Astrocyte (in vitro differentiated cells and primary cell): ENCODE data around the gene SNCAIP. TPM values are rescaled to one million over a fixed set of nuclear protein-coding genes. Genes with fewer than 3 reads are reported as not detected.

Experiments used
- DNase-seq: peaks from one replicate; pipeline ENCODE4 v3.0.0-alpha.2; 2010; ENCODE audit warnings: low read depth
- FAIRE-seq: peaks from 2 replicates; lab custom pipeline; 2011; peaks lifted over from hg19 to GRCh38; lab: Jason Lieb, UNC
- H2AFZ ChIP-seq: 2 replicates; pipeline ENCODE4 v1.6.0; 2012; ENCODE audit warnings: low read depth, low read length, inconsistent platforms
- H3K27ac ChIP-seq: 2 replicates; pipeline ENCODE4 v1.5.1; 2011; ENCODE audit warnings: low read depth, low read length, inconsistent platforms
- H3K27me3 ChIP-seq: 2 replicates; pipeline ENCODE4 v1.6.0; 2011; ENCODE audit warnings: low read length, inconsistent platforms; ENCODE audit not compliant: insufficient read depth
- H3K36me3 ChIP-seq: 2 replicates; pipeline ENCODE4 v1.5.1; 2011; ENCODE audit warnings: low read length, inconsistent platforms; ENCODE audit not compliant: insufficient read depth
- H3K4me1 ChIP-seq: 2 replicates; pipeline ENCODE4 v1.5.1; 2011; ENCODE audit warnings: low read length, inconsistent platforms; ENCODE audit not compliant: insufficient read depth
- H3K4me2 ChIP-seq: 2 replicates; pipeline ENCODE4 v1.6.0; 2012; ENCODE audit warnings: low read length, inconsistent platforms
- H3K4me3 ChIP-seq: 2 replicates; pipeline ENCODE4 v1.5.1; 2011; ENCODE audit warnings: low read depth, mild to moderate bottlenecking, low read length, inconsistent platforms; ENCODE audit not compliant: insufficient read depth
- H3K79me2 ChIP-seq: 2 replicates; pipeline ENCODE4 v1.6.0; 2012; ENCODE audit warnings: mild to moderate bottlenecking, low read length, inconsistent platforms; ENCODE audit not compliant: insufficient read depth
- H3K9ac ChIP-seq: 2 replicates; pipeline ENCODE4 v1.6.0; 2012; ENCODE audit warnings: mild to moderate bottlenecking, low read length, inconsistent platforms
- H3K9me3 ChIP-seq: 2 replicates; pipeline ENCODE4 v1.5.1; 2012; ENCODE audit warnings: low read depth, mild to moderate bottlenecking, low read length, inconsistent platforms; ENCODE audit not compliant: insufficient read depth
- H4K20me1 ChIP-seq: 2 replicates; pipeline ENCODE4 v1.6.0; 2012; ENCODE audit warnings: low read length, inconsistent platforms; ENCODE audit not compliant: insufficient read depth
- H3K27ac Mint-ChIP-seq: one replicate; pipeline ENCODE4 v1.8.0; 2021; ENCODE audit warnings: mild to moderate bottlenecking, mixed read lengths; ENCODE audit not compliant: unreplicated experiment
- H3K27me3 Mint-ChIP-seq: one replicate; pipeline ENCODE4 v1.8.0; 2021; ENCODE audit warnings: low read depth, mixed read lengths; ENCODE audit not compliant: unreplicated experiment
- H3K36me3 Mint-ChIP-seq: one replicate; pipeline ENCODE4 v1.8.0; 2021; ENCODE audit warnings: low read depth, mixed read lengths; ENCODE audit not compliant: unreplicated experiment
- H3K4me1 Mint-ChIP-seq: one replicate; pipeline ENCODE4 v1.8.0; 2021; ENCODE audit warnings: low read depth, mixed read lengths; ENCODE audit not compliant: unreplicated experiment
- H3K4me3 Mint-ChIP-seq: one replicate; pipeline ENCODE4 v1.8.0; 2021; ENCODE audit warnings: mild to moderate bottlenecking, moderate library complexity, mixed read lengths; ENCODE audit not compliant: unreplicated experiment
- H3K9me3 Mint-ChIP-seq: one replicate; pipeline ENCODE4 v1.8.0; 2021; ENCODE audit warnings: mild to moderate bottlenecking, mixed read lengths; ENCODE audit not compliant: unreplicated experiment
- CTCF ChIP-seq: IDR thresholded peaks from 2 replicates; pipeline ENCODE4 v1.5.1; 2011; ENCODE audit warnings: low read depth, mild to moderate bottlenecking, inconsistent platforms, low read length, moderate library complexity; ENCODE audit not compliant: insufficient read depth
- EZH2 ChIP-seq: IDR thresholded peaks from 2 replicates; pipeline ENCODE4 v1.6.1; 2012; ENCODE audit warnings: mild to moderate bottlenecking, low read length, inconsistent platforms; ENCODE audit not compliant: insufficient read depth
- total RNA-seq: library from RNA; stranded (reverse); gene quantifications from 2 replicates; pipeline ENCODE4 v1.2.1, GENCODE V29; 2021

The SNCAIP gene
- total RNA-seq, 1 donor from 2014 or later = 1.7 TPM

GRCh38 chr5:122385808-122386207 lies 73.8 kb downstream of the SNCAIP start:
- Histone ChIP-seq H3K9me3 (no peaks in the 10 kb centered on the region), H4K20me1 (no peaks in the 10 kb centered on the region), H3K4me2 (no peak overlapping the region), H3K36me3 (no peaks in the 10 kb centered on the region), H3K4me3 (no peak overlapping the region), H3K27ac (no peak overlapping the region), H2AFZ (no peak overlapping the region), H3K4me1 (no peaks in the 10 kb centered on the region), H3K9ac (no peak overlapping the region), H3K79me2 (no peaks in the 10 kb centered on the region), H3K27me3 (no peaks in the 10 kb centered on the region)
- DNase-seq (no peak), FAIRE-seq (no peak)
- Mint-ChIP-seq H3K4me3 (no peak overlapping the region), H3K27me3 (no peaks in the 10 kb centered on the region), H3K9me3 (no peaks in the 10 kb centered on the region), H3K36me3 (no peaks in the 10 kb centered on the region), H3K4me1 (no peaks in the 10 kb centered on the region), H3K27ac (no peak overlapping the region)
- TF ChIP-seq CTCF (no peak), EZH2 (no peak)

GRCh38 chr5:122390154-122390553 lies 78.1 kb downstream of the SNCAIP start:
- H3K4me3 Mint-ChIP-seq = no peak overlapping the region
- DNase-seq (no peak), FAIRE-seq (no peak)
- H3K27me3 ChIP-seq = no peaks in the 10 kb centered on the region
- no peak overlapping the region for H3K9ac ChIP-seq
- no peaks in the 10 kb centered on the region for H3K79me2 ChIP-seq
- H3K4me2 ChIP-seq = no peak overlapping the region
- no peak overlapping the region for H3K27ac ChIP-seq
- no peak overlapping the region for H3K4me3 ChIP-seq
- no peaks in the 10 kb centered on the region for H3K9me3 ChIP-seq
- no peak overlapping the region for H2AFZ ChIP-seq
- H3K36me3 ChIP-seq = no peaks in the 10 kb centered on the region
- no peak overlapping the region for H3K27ac Mint-ChIP-seq
- H3K36me3 Mint-ChIP-seq = no peaks in the 10 kb centered on the region
- TF ChIP-seq EZH2 = no peak
- no peak for TF ChIP-seq CTCF
- no peaks in the 10 kb centered on the region for H3K4me1 Mint-ChIP-seq
- H3K4me1 ChIP-seq = no peaks in the 10 kb centered on the region
- H3K9me3 Mint-ChIP-seq = no peaks in the 10 kb centered on the region
- H4K20me1 ChIP-seq = no peaks in the 10 kb centered on the region
- peaks cover 4% of the 10 kb centered on the region for H3K27me3 Mint-ChIP-seq

- TF ChIP-seq CTCF = no peak
- TF ChIP-seq EZH2 = no peak
- no peak overlapping the region for H3K27ac Mint-ChIP-seq
Observed at GRCh38 chr5:122390694-122391093, 78.7 kb downstream of the SNCAIP start.

More at GRCh38 chr5:122390694-122391093, 78.7 kb downstream of the SNCAIP start:
- Mint-ChIP-seq H3K4me3 (no peak overlapping the region), H3K36me3 (no peaks in the 10 kb centered on the region), H3K9me3 (no peaks in the 10 kb centered on the region), H3K27me3 (peaks cover 4% of the 10 kb centered on the region), H3K4me1 (no peaks in the 10 kb centered on the region)
- Histone ChIP-seq H2AFZ (no peak overlapping the region), H3K27me3 (no peaks in the 10 kb centered on the region), H4K20me1 (no peaks in the 10 kb centered on the region), H3K9me3 (no peaks in the 10 kb centered on the region), H3K4me3 (no peak overlapping the region), H3K9ac (no peak overlapping the region), H3K36me3 (no peaks in the 10 kb centered on the region), H3K27ac (no peak overlapping the region), H3K79me2 (no peaks in the 10 kb centered on the region), H3K4me2 (no peak overlapping the region), H3K4me1 (no peaks in the 10 kb centered on the region)
- FAIRE-seq (no peak), DNase-seq (no peak)
